DND-41 (cell line): ENCODE data around the gene TCF20.

Experiments used
- EZH2 ChIP-seq: IDR thresholded peaks from 3 replicates; pipeline ENCODE4 v1.6.1; 2012; ENCODE audit warnings: borderline replicate concordance, low read depth, mild to moderate bottlenecking, moderate library complexity, low read length, inconsistent platforms; ENCODE audit not compliant: severe bottlenecking
- TF ChIP-seq, protein P1 (sequence below): IDR thresholded peaks from 2 replicates; pipeline ENCODE4 v1.5.1; 2012; ENCODE audit warnings: borderline replicate concordance, low read length, moderate library complexity, mild to moderate bottlenecking; ENCODE audit not compliant: poor library complexity, severe bottlenecking; ENCODE audit errors: extremely low read depth

GRCh38 chr22:42282943-42283277 lies 12.5 kb upstream of the TCF20 start:
- TF ChIP-seq, protein P1, sequence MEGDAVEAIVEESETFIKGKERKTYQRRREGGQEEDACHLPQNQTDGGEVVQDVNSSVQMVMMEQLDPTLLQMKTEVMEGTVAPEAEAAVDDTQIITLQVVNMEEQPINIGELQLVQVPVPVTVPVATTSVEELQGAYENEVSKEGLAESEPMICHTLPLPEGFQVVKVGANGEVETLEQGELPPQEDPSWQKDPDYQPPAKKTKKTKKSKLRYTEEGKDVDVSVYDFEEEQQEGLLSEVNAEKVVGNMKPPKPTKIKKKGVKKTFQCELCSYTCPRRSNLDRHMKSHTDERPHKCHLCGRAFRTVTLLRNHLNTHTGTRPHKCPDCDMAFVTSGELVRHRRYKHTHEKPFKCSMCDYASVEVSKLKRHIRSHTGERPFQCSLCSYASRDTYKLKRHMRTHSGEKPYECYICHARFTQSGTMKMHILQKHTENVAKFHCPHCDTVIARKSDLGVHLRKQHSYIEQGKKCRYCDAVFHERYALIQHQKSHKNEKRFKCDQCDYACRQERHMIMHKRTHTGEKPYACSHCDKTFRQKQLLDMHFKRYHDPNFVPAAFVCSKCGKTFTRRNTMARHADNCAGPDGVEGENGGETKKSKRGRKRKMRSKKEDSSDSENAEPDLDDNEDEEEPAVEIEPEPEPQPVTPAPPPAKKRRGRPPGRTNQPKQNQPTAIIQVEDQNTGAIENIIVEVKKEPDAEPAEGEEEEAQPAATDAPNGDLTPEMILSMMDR = no peak
- no peak for TF ChIP-seq EZH2
